Spleen (tissue), 7 donors: ENCODE data around the gene BAHCC1.

Experiments used
- POLR2A ChIP-seq, 3 donors: fragments of 450-650 bp; IDR thresholded peaks; one replicate each; pipeline ENCODE4 v1.5.1; 2017; ENCODE audit warnings: antibody characterized with exemption in 3 of 3, mild to moderate bottlenecking in 1 of 3
- TF ChIP-seq, protein P1 (sequence below), 11 experiments: fragments of 200-600 bp in 7 of 11; fragments of 450-650 bp in 4 of 11; sonication (generic) in 4 of 11; IDR thresholded peaks in 8 of 11; conservative IDR thresholded peaks in 3 of 11; 1 replicate in 7 of 11; 2 replicates in 4 of 11; pipeline versions ENCODE4 v1.4.0 to v1.8.0; 2016 to 2021; ENCODE audit warnings: antibody characterized with exemption in 11 of 11, inconsistent platforms in 4 of 11, mild to moderate bottlenecking in 1 of 11
- donor health status: DM: no; HTN: no; CAD: no; lungs with moderate emphysema.
- donor health status: DM: no; HTN: no; CAD: no.
- donor health status: DM: no; HTN: no; CAD: no.

GRCh38 chr17:81423698-81424071, 28.4 kb downstream of the BAHCC1 start:
- TF ChIP-seq, protein P1, sequence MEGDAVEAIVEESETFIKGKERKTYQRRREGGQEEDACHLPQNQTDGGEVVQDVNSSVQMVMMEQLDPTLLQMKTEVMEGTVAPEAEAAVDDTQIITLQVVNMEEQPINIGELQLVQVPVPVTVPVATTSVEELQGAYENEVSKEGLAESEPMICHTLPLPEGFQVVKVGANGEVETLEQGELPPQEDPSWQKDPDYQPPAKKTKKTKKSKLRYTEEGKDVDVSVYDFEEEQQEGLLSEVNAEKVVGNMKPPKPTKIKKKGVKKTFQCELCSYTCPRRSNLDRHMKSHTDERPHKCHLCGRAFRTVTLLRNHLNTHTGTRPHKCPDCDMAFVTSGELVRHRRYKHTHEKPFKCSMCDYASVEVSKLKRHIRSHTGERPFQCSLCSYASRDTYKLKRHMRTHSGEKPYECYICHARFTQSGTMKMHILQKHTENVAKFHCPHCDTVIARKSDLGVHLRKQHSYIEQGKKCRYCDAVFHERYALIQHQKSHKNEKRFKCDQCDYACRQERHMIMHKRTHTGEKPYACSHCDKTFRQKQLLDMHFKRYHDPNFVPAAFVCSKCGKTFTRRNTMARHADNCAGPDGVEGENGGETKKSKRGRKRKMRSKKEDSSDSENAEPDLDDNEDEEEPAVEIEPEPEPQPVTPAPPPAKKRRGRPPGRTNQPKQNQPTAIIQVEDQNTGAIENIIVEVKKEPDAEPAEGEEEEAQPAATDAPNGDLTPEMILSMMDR (IDR thresholded peaks at IDR 0.05 in 8 of 11, conservative IDR thresholded peaks at IDR 0.05 in 3 of 11), result no peak
- no peak for TF ChIP-seq POLR2A (IDR thresholded peaks at IDR 0.05)
